Measurements from ENCODE around the gene EEPD1.
A peak's percentile ranks its signal among the peaks of the same experiment; 100 is the strongest.

- TF ChIP-seq CTCF (IDR thresholded peaks at IDR 0.05; ENCODE audit: low read depth, low read length, missing input control) (no peak), MAX (IDR thresholded peaks at IDR 0.05) (peak; percentile 67), ATF3 (IDR thresholded peaks at IDR 0.05) (peak; percentile 53), TAF1 (conservative IDR thresholded peaks at IDR 0.05) (peak; percentile 67)
Measured at GRCh38 chr7:36151921-36152755, 916 bp upstream of the EEPD1 start.

Data from liver (tissue), 3 donors.